ENCODE results near the gene UBA52.

UBA52 gene

DNA sequence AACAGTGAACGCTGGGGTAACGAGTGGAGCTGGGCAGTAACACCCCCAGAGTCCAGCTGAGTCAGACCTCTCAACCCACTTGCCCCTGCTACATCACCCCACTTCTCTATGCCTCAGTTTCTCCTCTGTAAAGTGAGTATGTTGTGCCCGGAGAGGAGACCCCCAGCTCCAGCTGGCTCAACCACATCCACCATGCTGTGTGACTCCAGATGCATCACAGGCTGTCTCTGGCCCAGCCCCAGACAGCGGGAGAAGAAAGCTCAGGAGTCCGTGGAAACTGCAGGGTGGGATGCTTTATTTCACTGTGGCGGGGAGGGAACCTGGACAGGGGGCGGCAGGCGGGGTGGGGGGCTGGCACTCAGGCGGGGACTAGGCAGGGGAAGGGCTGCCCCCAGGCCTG is 40.2 kb upstream of the UBA52 start:
- no peak for DNase-seq (ENCODE audit: low spot score)
- TF ChIP-seq, protein P1, sequence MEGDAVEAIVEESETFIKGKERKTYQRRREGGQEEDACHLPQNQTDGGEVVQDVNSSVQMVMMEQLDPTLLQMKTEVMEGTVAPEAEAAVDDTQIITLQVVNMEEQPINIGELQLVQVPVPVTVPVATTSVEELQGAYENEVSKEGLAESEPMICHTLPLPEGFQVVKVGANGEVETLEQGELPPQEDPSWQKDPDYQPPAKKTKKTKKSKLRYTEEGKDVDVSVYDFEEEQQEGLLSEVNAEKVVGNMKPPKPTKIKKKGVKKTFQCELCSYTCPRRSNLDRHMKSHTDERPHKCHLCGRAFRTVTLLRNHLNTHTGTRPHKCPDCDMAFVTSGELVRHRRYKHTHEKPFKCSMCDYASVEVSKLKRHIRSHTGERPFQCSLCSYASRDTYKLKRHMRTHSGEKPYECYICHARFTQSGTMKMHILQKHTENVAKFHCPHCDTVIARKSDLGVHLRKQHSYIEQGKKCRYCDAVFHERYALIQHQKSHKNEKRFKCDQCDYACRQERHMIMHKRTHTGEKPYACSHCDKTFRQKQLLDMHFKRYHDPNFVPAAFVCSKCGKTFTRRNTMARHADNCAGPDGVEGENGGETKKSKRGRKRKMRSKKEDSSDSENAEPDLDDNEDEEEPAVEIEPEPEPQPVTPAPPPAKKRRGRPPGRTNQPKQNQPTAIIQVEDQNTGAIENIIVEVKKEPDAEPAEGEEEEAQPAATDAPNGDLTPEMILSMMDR (conservative IDR thresholded peaks at IDR 0.05; ENCODE audit: low read depth): no peak
- ChIA-PET CTCF (no interaction called here), POLR2A (ENCODE audit: low non-redundant PET) (no interaction called here)
- peak overlapping the region; percentile 48; the same call in 1 of the 2 replicates for H3K27ac ChIP-seq

DNA sequence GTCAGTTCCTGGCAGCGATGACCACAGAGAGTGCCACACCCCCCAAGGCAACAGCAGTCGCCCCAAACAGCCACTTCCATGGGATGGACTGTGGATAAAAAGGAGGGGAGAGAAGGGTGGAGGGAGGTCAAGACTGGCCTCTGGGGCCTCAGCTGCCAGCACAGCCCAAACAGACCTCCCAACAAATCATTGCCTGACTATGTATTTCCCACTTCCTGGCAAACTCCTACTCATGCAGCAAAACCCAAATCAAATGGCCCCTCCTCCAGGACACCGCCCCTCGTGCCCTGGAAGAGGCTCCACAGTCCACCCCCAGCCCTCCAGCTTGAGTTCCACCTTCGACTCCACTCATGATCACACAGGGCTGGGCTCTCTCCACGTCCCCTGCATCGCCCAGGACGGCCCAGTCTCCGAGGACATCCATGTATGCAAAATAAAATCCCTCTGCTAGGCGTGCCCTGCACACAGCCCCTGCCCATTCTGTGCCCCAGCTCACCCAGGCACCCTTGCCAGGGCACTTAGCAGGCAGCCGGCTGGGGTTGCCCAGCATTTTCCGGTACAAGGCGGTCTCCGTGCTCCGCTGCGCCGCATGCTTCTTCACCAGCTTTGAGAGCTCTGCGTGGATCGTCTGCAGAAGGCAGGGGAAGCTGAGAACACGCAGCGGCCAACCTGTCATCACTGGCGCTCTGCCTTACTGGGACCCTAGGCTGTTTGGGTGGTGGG is 39.3 kb upstream of the UBA52 start:
- ChIA-PET CTCF (interaction anchor here (0.8 kb wide), 1 partner anchor 71 kb away, joined by 3 read pairs; no protein-coding TSS in a partner anchor), POLR2A (ENCODE audit: low non-redundant PET) (interaction anchor here (0.6 kb wide), 1 partner anchor 102 kb away, joined by 4 read pairs; no protein-coding TSS in a partner anchor)
- TF ChIP-seq, protein P1 (conservative IDR thresholded peaks at IDR 0.05; ENCODE audit: low read depth): no peak
- H3K27ac ChIP-seq: peak overlapping the region; percentile 10
- DNase-seq (ENCODE audit: low spot score): no peak

DNA sequence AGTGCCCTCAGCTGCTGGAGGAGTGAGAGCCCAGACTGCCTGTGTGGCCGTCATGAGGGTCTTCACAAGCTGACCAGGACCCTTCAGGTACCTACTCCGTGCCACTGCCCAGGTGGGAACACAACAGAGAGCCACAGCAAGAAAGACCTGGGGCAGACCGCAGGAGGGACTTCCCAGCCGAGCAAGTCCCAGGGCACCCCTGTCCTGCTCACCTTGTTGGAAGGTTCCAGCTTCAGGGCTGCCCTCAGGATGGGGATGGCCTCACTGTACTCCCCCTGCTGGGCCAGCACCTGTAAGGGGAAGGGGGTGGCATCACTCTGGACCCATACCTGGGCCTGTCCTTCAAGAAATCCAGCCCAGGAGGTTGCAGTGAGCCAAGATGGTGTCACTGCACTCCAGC is 38.6 kb upstream of the UBA52 start:
- ChIA-PET POLR2A (ENCODE audit: low non-redundant PET) (no interaction called here), CTCF (no interaction called here)
- TF ChIP-seq, protein P1 (conservative IDR thresholded peaks at IDR 0.05; ENCODE audit: low read depth): no peak
- H3K27ac ChIP-seq: peak overlapping the region; percentile 10
- no peak for DNase-seq (ENCODE audit: low spot score)

DNA sequence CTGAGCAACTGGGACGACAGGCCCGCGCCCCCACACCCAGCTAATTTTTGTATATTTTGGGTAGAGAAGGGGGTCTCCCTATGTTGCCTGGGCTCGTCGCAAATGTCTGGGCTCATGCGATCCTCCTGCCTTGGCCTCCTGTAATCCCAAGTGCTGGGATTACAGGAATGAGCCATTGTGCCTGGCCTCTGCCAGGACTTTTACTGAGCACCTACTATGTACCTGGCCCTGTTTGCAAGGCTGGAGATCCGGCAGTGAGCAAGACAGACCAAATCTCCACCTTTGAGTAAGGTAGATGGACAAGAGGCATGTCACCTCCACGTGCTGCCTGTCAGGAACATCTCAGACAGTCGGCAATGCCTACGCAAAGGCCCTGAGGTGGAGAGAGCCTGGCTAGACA is 35.2 kb upstream of the UBA52 start:
- no peak for DNase-seq (ENCODE audit: low spot score)
- peak overlapping the region; percentile 25 for H3K27ac ChIP-seq
- ChIA-PET CTCF (no interaction called here), POLR2A (ENCODE audit: low non-redundant PET) (no interaction called here)
- TF ChIP-seq, protein P1 (conservative IDR thresholded peaks at IDR 0.05; ENCODE audit: low read depth): no peak

DNA sequence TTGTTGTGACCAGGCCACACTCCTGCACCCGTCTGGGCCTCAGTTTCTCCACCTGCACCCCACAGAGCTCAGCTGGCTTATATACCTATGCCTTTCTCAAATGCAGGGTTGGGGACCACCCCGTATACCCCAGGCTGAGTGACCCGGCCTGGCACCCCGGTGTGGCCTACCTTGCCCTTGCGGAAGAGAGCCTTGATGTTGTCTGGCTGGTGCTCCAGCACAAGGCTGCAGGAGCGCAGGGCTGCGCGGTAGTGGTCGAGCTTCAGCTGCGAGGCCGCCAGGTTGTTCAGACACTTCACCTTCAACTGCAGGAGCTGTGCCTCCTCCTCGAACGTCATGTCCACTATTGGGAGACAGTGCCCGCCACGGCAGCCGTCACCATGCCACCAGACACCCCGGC is 34.2 kb upstream of the UBA52 start:
- CTCF ChIA-PET: no interaction called here

DNA sequence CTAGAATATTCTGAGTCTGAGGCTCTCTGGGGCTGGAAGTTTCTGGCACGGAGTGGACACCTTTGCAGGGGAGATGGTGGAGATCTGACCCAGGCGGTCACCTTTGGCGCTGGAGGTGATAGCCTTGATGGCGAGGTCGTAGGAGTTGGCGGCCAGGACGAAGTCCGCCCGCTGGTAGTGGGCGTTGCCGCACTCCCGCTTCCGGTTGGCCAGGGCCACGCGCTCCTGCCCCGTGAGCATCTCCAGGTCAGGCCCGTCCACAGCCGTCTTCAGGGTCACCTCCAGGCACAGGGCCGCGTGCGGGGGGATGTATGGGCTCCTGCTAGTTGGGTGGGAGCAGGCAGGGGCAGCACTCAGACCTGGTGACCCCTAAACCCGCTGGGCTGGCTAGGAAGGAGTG is 33.5 kb upstream of the UBA52 start:
- ChIA-PET POLR2A (ENCODE audit: low non-redundant PET) (no interaction called here), CTCF (no interaction called here)

More for the DNA sequence above, 34.2 kb upstream of the UBA52 start:
- POLR2A ChIA-PET (ENCODE audit: low non-redundant PET): no interaction called here
- TF ChIP-seq, protein P1 (conservative IDR thresholded peaks at IDR 0.05; ENCODE audit: low read depth): no peak
- DNase-seq (ENCODE audit: low spot score): no peak
- H3K27ac ChIP-seq: peak overlapping the region; percentile 25; the same call in 1 of the 2 replicates

More for the DNA sequence above, 33.5 kb upstream of the UBA52 start:
- H3K27ac ChIP-seq: peak overlapping the region; percentile 15; the same call in 1 of the 2 replicates
- TF ChIP-seq, protein P1 (conservative IDR thresholded peaks at IDR 0.05; ENCODE audit: low read depth): no peak
- no peak for DNase-seq (ENCODE audit: low spot score)

All from RWPE1 (cell line).